HG03457 (cell line): Measurements from ENCODE around the gene PSMB11.

Experiments used
- ATAC-seq: cut with Tn5 transposase; IDR thresholded peaks from one replicate; pipeline ENCODE4 v1.9.1; 2021; ENCODE audit warnings: moderate number of reproducible peaks; ENCODE audit not compliant: unreplicated experiment

PSMB11 gene

GRCh38 chr14:23078692-23079116 is 36.7 kb downstream of the PSMB11 start:
- no peak for ATAC-seq

- ATAC-seq, result no peak
Measured at GRCh38 chr14:23079716-23080115, 37.7 kb downstream of the PSMB11 start.

GRCh38 chr14:23080474-23080873 is 38.5 kb downstream of the PSMB11 start:
- no peak for ATAC-seq

GRCh38 chr14:23085458-23085857 is 43.4 kb downstream of the PSMB11 start:
- no peak for ATAC-seq

- ATAC-seq, result no peak
Measured at GRCh38 chr14:23086565-23086964, 44.6 kb downstream of the PSMB11 start.

- ATAC-seq, result no peak
Measured at GRCh38 chr14:23089498-23090253, 47.7 kb downstream of the PSMB11 start.

- no peak for ATAC-seq
Measured at GRCh38 chr14:23090254-23090636, 48.2 kb downstream of the PSMB11 start.

- no peak for ATAC-seq
Measured at GRCh38 chr14:23091294-23092225, 49.5 kb downstream of the PSMB11 start.

- ATAC-seq, result no peak
Measured at GRCh38 chr14:23093104-23093503, 51.1 kb downstream of the PSMB11 start.

- ATAC-seq, result no peak
Measured at GRCh38 chr14:23093526-23093925, 51.5 kb downstream of the PSMB11 start.
